BLaER1 (cell line): ENCODE results near the gene VSIG10.
A peak's percentile ranks its signal among the peaks of the same experiment; 100 is the strongest.
"Not testable (repeated sequence)": the region's sequence is repeated elsewhere in the genome, so short reads cannot be mapped to it uniquely, and the experiment has no call there.

Experiments
- H3K27ac ChIP-seq: shearing (Covaris generic); formaldehyde crosslinking; 2 replicates; pipeline ENCODE4 v1.8.1; 2022
- H3K27me3 ChIP-seq: shearing (Covaris generic); formaldehyde crosslinking; 2 replicates; pipeline ENCODE4 v1.8.1; 2022
- H3K36me3 ChIP-seq: shearing (Covaris generic); formaldehyde crosslinking; 2 replicates; pipeline ENCODE4 v1.8.1; 2022
- H3K4me1 ChIP-seq: shearing (Covaris generic); formaldehyde crosslinking; 2 replicates; pipeline ENCODE4 v1.8.1; 2022
- H3K4me2 ChIP-seq: shearing (Covaris generic); formaldehyde crosslinking; 2 replicates; pipeline ENCODE4 v1.8.1; 2022
- H3K4me3 ChIP-seq: shearing (Covaris generic); formaldehyde crosslinking; 2 replicates; pipeline ENCODE4 v1.8.1; 2022
- H3K9ac ChIP-seq: shearing (Covaris generic); formaldehyde crosslinking; 2 replicates; pipeline ENCODE4 v1.8.1; 2022
- H3K9me3 ChIP-seq: shearing (Covaris generic); formaldehyde crosslinking; 2 replicates; pipeline ENCODE4 v1.8.1; 2022
- H4K20me1 ChIP-seq: shearing (Covaris generic); formaldehyde crosslinking; 2 replicates; pipeline ENCODE4 v1.8.1; 2022
- Cebpa-rat ChIP-seq: shearing (Covaris generic); IDR thresholded peaks from 2 replicates; pipeline ENCODE4 v1.8.1; 2022

The VSIG10 gene

DNA sequence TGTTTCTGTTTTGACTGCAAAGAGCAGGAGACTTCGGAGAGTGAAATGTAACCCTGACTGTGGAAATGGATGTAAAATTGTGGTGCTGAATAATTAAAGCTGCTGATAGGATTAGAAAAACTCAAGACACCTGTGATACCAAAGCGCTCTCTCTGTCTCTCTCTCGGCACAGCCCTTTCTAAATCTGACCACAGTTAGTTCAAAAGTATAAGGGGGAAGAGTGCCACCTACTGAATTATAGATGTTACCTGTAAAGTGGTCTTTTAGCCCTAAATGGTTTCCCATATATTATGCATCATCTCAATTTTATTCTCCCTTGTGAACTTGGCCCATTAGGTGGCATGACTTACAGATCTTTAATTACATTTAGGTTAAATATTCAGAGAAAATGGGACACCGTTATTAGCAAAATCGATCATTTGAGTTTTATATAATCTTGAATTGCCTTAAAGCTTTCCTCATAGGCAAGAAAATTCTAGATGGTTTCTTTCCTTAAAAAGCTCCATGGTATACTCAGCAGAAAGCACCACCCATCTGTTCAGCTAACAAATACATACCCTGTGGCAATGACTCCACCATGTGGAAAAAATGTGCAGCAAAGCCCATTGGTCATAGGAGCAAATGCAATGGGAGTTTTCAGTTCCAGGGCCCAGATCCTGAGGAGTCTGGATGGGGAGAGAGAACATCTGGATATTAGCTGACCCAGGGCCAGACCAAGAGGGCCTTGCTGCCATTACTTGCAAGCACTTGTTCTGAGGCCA is 69.2 kb downstream of the VSIG10 start:
- no peaks in the 10 kb centered on the region for H3K9me3 ChIP-seq
- no peak overlapping the region for H3K9ac ChIP-seq
- H3K36me3 ChIP-seq = peaks cover 97% of the 10 kb centered on the region
- no peaks in the 10 kb centered on the region; the same call in 1 of the 2 replicates for H4K20me1 ChIP-seq
- no peak overlapping the region for H3K27ac ChIP-seq
- H3K4me2 ChIP-seq = no peak overlapping the region
- no peaks in the 10 kb centered on the region for H3K4me1 ChIP-seq
- no peaks in the 10 kb centered on the region for H3K27me3 ChIP-seq
- TF ChIP-seq Cebpa-rat = no peak
- no peak overlapping the region for H3K4me3 ChIP-seq

DNA sequence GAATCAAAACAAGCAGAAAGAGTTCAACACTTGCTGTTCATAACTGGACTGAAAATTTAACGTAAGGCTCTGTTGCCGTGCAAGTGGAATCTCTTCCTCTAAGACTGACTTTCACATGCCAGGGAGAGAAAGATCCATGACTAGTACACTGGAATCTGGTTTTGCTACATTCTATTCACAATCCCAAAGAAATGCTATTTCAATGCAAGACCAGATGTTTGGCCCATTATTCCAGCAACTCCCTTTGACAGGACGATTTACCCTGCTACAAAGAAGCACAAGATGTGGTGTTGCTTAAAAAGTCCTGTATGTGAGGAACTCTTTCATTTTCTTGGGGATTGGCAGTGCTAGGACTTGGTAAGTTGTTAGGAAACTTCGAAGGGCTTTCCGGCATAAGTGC is 69.9 kb downstream of the VSIG10 start:
- Histone ChIP-seq H4K20me1 (no peaks in the 10 kb centered on the region; the same call in 1 of the 2 replicates), H3K9ac (0 out of 2 replicates have a peak overlapping the region, but pooled peaks have one; percentile 38), H3K4me3 (no peak overlapping the region), H3K27me3 (no peaks in the 10 kb centered on the region), H3K36me3 (peaks cover 99% of the 10 kb centered on the region), H3K4me2 (no peak overlapping the region), H3K4me1 (no peaks in the 10 kb centered on the region), H3K9me3 (no peaks in the 10 kb centered on the region), H3K27ac (no peak overlapping the region)
- no peak for TF ChIP-seq Cebpa-rat

DNA sequence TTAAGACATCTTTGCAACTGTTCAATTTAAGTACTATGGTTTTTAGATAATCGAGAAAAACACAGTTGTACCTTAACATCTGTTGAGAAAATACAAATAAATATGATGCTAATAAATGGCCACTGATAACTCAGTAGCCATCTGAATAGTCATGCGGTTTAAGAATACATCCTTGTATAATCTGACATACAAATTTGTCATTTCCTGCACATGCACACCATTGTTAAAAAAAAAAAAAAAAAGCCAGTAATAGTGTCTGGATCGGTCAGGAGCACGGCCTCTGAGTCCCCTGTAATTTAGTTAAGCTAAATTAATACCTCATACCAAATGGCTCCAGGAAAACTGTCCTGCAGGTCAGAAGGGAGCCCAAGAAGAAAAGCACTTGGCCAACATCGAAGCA is 70.5 kb downstream of the VSIG10 start:
- H4K20me1 ChIP-seq = no peaks in the 10 kb centered on the region; the same call in 1 of the 2 replicates
- H3K9ac ChIP-seq = 0 out of 2 replicates have a peak overlapping the region, but pooled peaks have one; percentile 38
- H3K4me3 ChIP-seq = no peak overlapping the region
- no peak overlapping the region for H3K4me2 ChIP-seq
- H3K27me3 ChIP-seq = no peaks in the 10 kb centered on the region
- H3K9me3 ChIP-seq = no peaks in the 10 kb centered on the region
- H3K4me1 ChIP-seq = no peaks in the 10 kb centered on the region
- peaks cover 99% of the 10 kb centered on the region for H3K36me3 ChIP-seq
- no peak overlapping the region for H3K27ac ChIP-seq
- TF ChIP-seq Cebpa-rat = no peak

DNA sequence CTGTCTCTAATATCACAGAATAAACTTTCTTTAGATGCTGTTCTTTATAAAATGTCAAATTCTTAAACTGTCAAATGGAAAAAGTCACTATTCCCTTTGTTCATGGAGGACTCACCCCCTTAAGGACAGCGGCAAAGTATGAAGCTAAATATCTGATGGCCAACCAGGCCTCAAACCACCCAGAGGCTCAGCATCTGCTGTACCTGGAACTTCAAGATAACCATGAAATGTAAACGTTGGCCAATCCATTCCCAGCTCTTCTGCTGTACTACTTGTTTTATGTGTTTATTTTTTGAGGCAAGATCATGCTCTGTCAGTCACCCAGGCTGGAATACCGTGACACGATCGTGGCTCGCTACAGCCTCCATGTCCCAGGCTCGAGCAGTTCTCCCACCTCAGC is 71.6 kb downstream of the VSIG10 start:
- Histone ChIP-seq H3K27me3 (no peaks in the 10 kb centered on the region), H3K9ac (no peak overlapping the region), H3K4me2 (no peak overlapping the region), H3K9me3 (no peaks in the 10 kb centered on the region), H3K4me1 (no peaks in the 10 kb centered on the region), H4K20me1 (no peaks in the 10 kb centered on the region; the same call in 1 of the 2 replicates), H3K27ac (no peak overlapping the region), H3K4me3 (no peak overlapping the region), H3K36me3 (peaks cover 99% of the 10 kb centered on the region)
- no peak for TF ChIP-seq Cebpa-rat

DNA sequence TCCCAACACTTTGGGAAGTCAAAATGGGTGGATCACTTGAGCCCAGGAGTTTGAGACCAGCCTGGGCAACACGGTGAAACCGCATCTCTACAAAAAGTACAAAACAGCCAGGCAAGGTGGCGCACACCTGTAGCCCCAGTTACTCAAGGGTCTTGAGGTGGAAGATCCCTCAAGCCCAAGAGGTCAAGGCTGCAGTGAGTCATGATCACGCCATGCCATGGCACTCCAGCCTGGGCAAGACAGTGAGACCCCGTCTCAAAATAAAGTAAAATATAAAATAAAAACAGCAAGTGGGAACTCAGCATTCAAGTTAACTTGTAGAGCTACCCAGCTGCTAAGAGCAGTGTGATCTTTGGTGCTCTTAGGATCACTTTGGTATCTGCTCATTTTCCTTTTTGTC is 74.6 kb downstream of the VSIG10 start:
- H3K4me3 ChIP-seq = no peak overlapping the region

DNA sequence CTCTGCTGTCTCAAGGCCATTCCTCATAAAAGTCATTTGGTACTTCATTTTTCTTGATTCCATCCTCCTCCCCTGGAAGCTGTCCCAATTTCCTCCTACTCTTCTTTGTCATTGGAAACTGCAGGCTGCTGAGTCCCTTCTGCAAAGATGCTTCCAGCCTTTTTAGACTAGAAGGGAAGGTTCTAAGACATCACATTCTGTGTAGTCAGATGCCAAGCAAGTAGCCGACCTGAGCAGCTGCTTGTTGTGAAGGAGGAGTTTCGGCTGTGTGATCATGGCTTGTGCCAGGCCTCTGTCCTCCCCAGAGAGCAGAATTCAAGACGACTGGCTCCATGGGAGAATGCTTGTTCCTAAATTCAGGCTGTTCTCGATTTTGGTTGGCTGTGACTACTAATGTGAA is 78.6 kb downstream of the VSIG10 start:
- 0 out of 2 replicates have a peak, but pooled peaks cover under 1% of the 10 kb centered on the region for H3K4me1 ChIP-seq
- H3K36me3 ChIP-seq = peaks cover 98% of the 10 kb centered on the region

More for the DNA sequence above, 74.6 kb downstream of the VSIG10 start:
- H3K27ac ChIP-seq = no peak overlapping the region
- peaks cover 100% of the 10 kb centered on the region for H3K36me3 ChIP-seq
- H3K9me3 ChIP-seq = no peaks in the 10 kb centered on the region
- no peaks in the 10 kb centered on the region for H3K27me3 ChIP-seq
- H4K20me1 ChIP-seq = no peaks in the 10 kb centered on the region; the same call in 1 of the 2 replicates
- no peak overlapping the region for H3K4me2 ChIP-seq
- no peak for TF ChIP-seq Cebpa-rat
- no peak overlapping the region for H3K9ac ChIP-seq
- no peaks in the 10 kb centered on the region for H3K4me1 ChIP-seq

DNA sequence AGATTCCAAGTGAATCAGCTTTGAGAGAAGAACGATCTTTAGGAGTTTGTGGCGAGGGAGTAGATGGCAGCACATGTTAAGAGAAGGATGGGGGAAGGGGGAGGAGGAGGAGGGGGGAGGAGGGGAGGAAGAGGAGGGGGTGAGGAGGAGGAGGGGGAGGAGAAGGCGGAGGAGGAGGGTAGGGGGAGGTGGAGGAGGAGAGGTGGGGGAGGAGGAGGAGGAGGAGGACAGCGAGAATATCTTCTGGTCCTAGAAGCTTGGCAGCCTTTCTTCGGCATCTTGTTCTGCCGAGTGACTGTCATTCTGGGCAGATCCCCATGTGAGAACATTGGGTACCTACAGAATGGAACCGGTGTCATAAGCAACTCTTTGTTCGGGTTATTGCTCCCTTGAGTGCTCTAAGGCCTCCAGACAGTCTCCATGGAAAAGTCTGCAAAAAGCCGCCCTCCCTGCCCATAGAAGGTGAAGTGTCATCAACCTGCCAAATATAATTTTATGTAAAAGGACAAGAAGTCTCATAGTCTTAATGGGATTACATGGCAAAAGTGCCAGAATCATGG is 80.4 kb downstream of the VSIG10 start:
- Histone ChIP-seq H3K4me3 (no peak overlapping the region), H3K36me3 (peaks cover 98% of the 10 kb centered on the region), H4K20me1 (no peaks in the 10 kb centered on the region), H3K9ac (no peak overlapping the region), H3K9me3 (no peaks in the 10 kb centered on the region), H3K4me2 (no peak overlapping the region), H3K27ac (no peak overlapping the region), H3K4me1 (peaks cover 18% of the 10 kb centered on the region), H3K27me3 (no peaks in the 10 kb centered on the region)
- TF ChIP-seq Cebpa-rat = no peak

More for the DNA sequence above, 78.6 kb downstream of the VSIG10 start:
- Histone ChIP-seq H3K4me3 (no peak overlapping the region), H3K4me2 (no peak overlapping the region), H4K20me1 (no peaks in the 10 kb centered on the region), H3K9ac (no peak overlapping the region), H3K9me3 (no peaks in the 10 kb centered on the region), H3K27ac (no peak overlapping the region), H3K27me3 (no peaks in the 10 kb centered on the region)
- TF ChIP-seq Cebpa-rat = no peak

DNA sequence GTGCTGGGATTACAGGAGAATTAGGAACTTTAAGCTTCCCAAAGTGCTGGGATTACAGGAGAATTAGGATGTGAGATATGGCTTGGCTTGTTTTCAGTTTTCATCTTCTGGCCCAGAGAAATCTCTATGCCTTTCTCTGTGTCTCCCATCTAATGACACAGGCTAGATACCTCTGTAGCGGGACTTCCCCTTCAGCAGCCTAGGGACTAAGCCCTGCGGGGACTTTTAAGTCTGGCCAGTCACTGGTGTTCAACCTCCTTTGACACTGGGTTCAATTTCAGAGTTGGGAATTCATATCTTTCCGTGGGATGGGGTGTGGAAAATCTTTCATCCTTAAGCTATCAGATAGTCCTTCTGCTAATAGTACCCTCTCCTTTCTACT is 81.1 kb downstream of the VSIG10 start:
- Histone ChIP-seq H3K36me3 (peaks cover 91% of the 10 kb centered on the region), H4K20me1 (no peaks in the 10 kb centered on the region), H3K9ac (no peak overlapping the region), H3K9me3 (no peaks in the 10 kb centered on the region), H3K27ac (no peak overlapping the region), H3K4me3 (no peak overlapping the region), H3K27me3 (no peaks in the 10 kb centered on the region), H3K4me2 (no peak overlapping the region), H3K4me1 (peaks cover 25% of the 10 kb centered on the region)
- no peak for TF ChIP-seq Cebpa-rat

DNA sequence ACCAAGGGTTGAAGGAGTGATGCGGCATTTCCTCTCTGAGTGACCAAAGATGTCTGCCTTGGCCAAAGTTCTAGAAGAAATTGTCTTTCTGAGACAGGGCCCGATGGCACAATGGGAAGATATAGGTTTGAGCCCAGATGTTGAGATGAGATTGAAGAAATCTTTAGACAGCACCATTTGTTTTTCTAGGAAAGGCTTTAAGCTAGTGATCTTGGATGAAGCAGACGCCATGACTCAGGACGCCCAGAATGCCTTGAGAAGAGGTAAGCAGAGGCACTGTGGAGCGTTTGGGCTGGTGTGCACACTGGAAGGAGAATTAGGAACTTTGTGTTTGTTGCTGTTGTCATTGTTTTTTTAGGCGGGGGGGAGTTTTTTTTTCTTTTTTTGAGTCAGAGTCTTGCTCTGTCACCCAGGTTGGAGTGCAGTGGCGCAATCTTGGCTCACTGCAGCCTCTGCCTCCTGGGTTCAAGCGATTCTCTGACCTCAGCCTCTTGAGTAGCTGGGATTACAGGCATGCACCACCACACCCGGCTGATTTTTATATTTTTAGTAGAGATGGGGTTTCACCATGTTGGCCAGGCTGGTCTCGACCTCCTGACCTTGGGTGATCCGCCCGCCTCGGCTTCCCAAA is 81.6 kb downstream of the VSIG10 start:
- H3K4me3 ChIP-seq, H3K4me2 ChIP-seq, H4K20me1 ChIP-seq, H3K9me3 ChIP-seq, H3K27ac ChIP-seq, H3K9ac ChIP-seq, H3K27me3 ChIP-seq: not testable (repeated sequence)
- Histone ChIP-seq H3K4me1 (peaks cover 30% of the 10 kb centered on the region), H3K36me3 (peaks cover 86% of the 10 kb centered on the region)

DNA sequence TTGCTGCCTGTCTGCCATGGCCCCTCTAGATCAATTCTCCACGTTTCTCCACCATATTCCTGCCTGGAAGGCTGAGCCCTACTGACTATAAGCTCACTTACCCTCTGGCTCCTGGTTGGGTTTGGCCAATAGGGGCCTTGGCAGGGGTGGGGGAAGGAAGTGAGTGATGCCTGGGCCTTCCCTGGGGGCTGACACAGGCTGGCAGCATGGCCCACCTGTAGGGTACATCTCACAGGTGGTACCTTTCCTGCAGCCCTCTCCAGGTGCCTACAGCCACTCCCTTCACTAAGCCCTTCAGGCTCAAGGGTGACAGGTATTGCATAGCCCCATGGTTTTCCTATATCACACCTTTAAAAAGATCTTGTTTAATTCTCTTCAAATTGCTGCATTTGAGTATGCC is 83.8 kb downstream of the VSIG10 start:
- Histone ChIP-seq H3K27ac (no peak overlapping the region), H3K4me2 (no peak overlapping the region), H3K9me3 (no peaks in the 10 kb centered on the region), H3K4me1 (peaks cover 37% of the 10 kb centered on the region), H3K9ac (no peak overlapping the region), H3K27me3 (no peaks in the 10 kb centered on the region), H3K36me3 (peaks cover 64% of the 10 kb centered on the region), H3K4me3 (no peak overlapping the region), H4K20me1 (no peaks in the 10 kb centered on the region)
- TF ChIP-seq Cebpa-rat = no peak
